ENCODE results near the gene PACRGL. TPM values are rescaled to one million over a fixed set of nuclear protein-coding genes. Genes with fewer than 3 reads are reported as not detected.

The PACRGL gene
- polyA plus RNA-seq, 2 of the 4 experiments (the other 2 are of a cell fraction), result 15.1 to 21.8 TPM

DNA sequence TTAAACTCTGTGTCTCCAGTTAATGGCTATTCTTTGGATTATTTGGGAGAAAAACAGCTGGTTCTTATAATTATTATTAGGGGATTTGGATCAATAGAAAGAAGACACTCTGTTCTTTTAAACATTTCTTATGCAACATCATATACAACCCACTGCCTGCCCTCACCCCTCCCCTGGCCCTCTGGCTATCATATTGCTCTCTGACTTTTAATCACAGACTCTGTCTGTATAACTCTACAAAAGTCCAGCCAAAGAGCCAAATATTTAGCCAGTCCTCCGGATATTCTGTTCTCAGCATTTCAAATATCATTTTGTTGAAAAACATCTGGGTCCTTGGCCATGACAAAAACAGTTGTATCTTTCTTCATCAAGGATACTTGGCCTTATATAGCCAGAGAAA lies 19.0 kb upstream of the PACRGL start:
- FAIRE-seq, result no peak
- Histone ChIP-seq H3K9me3 (no peaks in the 10 kb centered on the region), H3K4me1 (no peaks in the 10 kb centered on the region), H3K27ac (no peak overlapping the region), H3K4me3 (no peak overlapping the region), H3K4me2 (no peak overlapping the region)
- ChIA-PET CTCF (no interaction called here), POLR2A (no interaction called here)
- WGBS (ENCODE audit: missing lambda C conversion rate), result 55% methylated on average over 1 of the region's 1 CpG
- no peak for DNase-seq (ENCODE audit: low read depth in 1 of 2, low spot score in 1 of 2)
- TF ChIP-seq, protein P1, sequence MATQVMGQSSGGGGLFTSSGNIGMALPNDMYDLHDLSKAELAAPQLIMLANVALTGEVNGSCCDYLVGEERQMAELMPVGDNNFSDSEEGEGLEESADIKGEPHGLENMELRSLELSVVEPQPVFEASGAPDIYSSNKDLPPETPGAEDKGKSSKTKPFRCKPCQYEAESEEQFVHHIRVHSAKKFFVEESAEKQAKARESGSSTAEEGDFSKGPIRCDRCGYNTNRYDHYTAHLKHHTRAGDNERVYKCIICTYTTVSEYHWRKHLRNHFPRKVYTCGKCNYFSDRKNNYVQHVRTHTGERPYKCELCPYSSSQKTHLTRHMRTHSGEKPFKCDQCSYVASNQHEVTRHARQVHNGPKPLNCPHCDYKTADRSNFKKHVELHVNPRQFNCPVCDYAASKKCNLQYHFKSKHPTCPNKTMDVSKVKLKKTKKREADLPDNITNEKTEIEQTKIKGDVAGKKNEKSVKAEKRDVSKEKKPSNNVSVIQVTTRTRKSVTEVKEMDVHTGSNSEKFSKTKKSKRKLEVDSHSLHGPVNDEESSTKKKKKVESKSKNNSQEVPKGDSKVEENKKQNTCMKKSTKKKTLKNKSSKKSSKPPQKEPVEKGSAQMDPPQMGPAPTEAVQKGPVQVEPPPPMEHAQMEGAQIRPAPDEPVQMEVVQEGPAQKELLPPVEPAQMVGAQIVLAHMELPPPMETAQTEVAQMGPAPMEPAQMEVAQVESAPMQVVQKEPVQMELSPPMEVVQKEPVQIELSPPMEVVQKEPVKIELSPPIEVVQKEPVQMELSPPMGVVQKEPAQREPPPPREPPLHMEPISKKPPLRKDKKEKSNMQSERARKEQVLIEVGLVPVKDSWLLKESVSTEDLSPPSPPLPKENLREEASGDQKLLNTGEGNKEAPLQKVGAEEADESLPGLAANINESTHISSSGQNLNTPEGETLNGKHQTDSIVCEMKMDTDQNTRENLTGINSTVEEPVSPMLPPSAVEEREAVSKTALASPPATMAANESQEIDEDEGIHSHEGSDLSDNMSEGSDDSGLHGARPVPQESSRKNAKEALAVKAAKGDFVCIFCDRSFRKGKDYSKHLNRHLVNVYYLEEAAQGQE (IDR thresholded peaks at IDR 0.05), result no peak
- ATAC-seq, result no peak

GRCh38 chr4:20682853-20683252 lies 17.4 kb upstream of the PACRGL start:
- ATAC-seq (no peak), FAIRE-seq (no peak), DNase-seq (ENCODE audit: low read depth in 1 of 2, low spot score in 1 of 2) (no peak)
- POLR2A ChIA-PET, result no interaction called here
- H3K4me1 ChIP-seq, result no peaks in the 10 kb centered on the region
- no peaks in the 10 kb centered on the region for H3K9me3 ChIP-seq
- no peak overlapping the region for H3K4me3 ChIP-seq
- no peak overlapping the region for H3K27ac ChIP-seq
- H3K4me2 ChIP-seq, result no peak overlapping the region
- 17% methylated on average over 3 of the region's 3 CpGs for WGBS (ENCODE audit: missing lambda C conversion rate)
- CTCF ChIA-PET, result interaction anchor here (1.0 to 1.7 kb wide), 3 partner anchors 16 to 261 kb away, joined by 3 to 7 read pairs (median 4); no protein-coding TSS in a partner anchor
- TF ChIP-seq RNF2 (IDR thresholded peaks at IDR 0.05; ENCODE audit: borderline replicate concordance, low read depth), result no peak
- no peak for TF ChIP-seq POLR2AphosphoS2 (conservative IDR thresholded peaks at IDR 0.05; ENCODE audit: low read length)
- no peak for TF ChIP-seq JUN (IDR thresholded peaks at IDR 0.05)
- no peak for TF ChIP-seq KDM5A (IDR thresholded peaks at IDR 0.05)
- TF ChIP-seq HMGXB4 (CRISPR knock-in tag; IDR thresholded peaks at IDR 0.05; ENCODE audit: borderline replicate concordance), result no peak
- TF ChIP-seq ATOH8 (CRISPR knock-in tag; IDR thresholded peaks at IDR 0.05; ENCODE audit: low read depth), result no peak
- TF ChIP-seq NPAS2 (CRISPR knock-in tag; IDR thresholded peaks at IDR 0.05; ENCODE audit: borderline replicate concordance), result no peak

DNA sequence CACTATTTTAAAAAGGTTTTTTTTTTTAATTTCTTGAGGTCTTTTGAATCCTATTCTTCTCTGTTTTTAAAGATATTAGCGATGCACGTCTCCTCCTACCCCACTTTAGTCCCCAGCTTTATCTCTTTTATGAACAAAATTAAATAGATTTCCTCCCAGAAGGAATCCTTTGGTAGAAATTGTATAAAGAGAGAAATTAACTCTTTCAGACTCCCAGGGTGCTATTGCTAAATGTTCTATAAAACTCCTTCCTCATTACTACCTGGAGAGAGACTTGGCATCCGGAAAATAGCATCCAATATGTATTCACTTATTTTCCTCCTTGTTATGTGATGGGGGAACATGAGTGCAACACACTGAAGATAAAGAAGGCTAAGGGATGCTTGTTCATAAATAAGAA lies 16.5 kb upstream of the PACRGL start:
- Histone ChIP-seq H3K27ac (no peak overlapping the region), H3K9me3 (no peaks in the 10 kb centered on the region), H3K4me1 (no peaks in the 10 kb centered on the region), H3K4me2 (no peak overlapping the region), H3K4me3 (no peak overlapping the region)
- FAIRE-seq, result no peak
- ATAC-seq, result no peak
- TF ChIP-seq EHMT2 (IDR thresholded peaks at IDR 0.05; ENCODE audit: low read depth), result no peak
- TF ChIP-seq ZC3H11A (IDR thresholded peaks at IDR 0.05), result no peak
- no peak for TF ChIP-seq ZFP36 (IDR thresholded peaks at IDR 0.05; ENCODE audit: borderline replicate concordance, partially characterized antibody)
- TF ChIP-seq EHF (CRISPR knock-in tag; IDR thresholded peaks at IDR 0.05), result no peak
- TF ChIP-seq RAD21 (conservative IDR thresholded peaks at IDR 0.05 in 1 of 2, IDR thresholded peaks at IDR 0.05 in 1 of 2), result no peak
- ChIA-PET POLR2A (no interaction called here), CTCF (interaction anchor here (0.9 to 2.0 kb wide), 4 partner anchors 15 to 289 kb away, joined by 3 to 7 read pairs (median 6); no protein-coding TSS in a partner anchor)
- 9% methylated on average over 3 of the region's 3 CpGs for WGBS (ENCODE audit: missing lambda C conversion rate)
- no peak for DNase-seq (ENCODE audit: low read depth in 1 of 2, low spot score in 1 of 2)

All from A549 (cell line).